HepG2 (cell line): ENCODE measurements around the gene TAF6L. TPM values are rescaled to one million over a fixed set of nuclear protein-coding genes. Genes with fewer than 3 reads are reported as not detected.

ENCODE experiments used
- BRD4 ChIP-seq: sonication (generic); formaldehyde crosslinking; IDR thresholded peaks from 2 replicates; pipeline ENCODE4 v1.4.0; 2020; ENCODE audit warnings: missing genetic modification reagents
- DPF2 ChIP-seq: sonication (generic); formaldehyde crosslinking; IDR thresholded peaks from 2 replicates; pipeline ENCODE4 v1.4.0; 2020; ENCODE audit warnings: mild to moderate bottlenecking, low read depth, missing genetic modification reagents, borderline replicate concordance
- EHMT2 ChIP-seq: fragments of 200-600 bp; sonication (generic); IDR thresholded peaks from 2 replicates; pipeline ENCODE4 v1.7.0; 2017; ENCODE audit warnings: antibody characterized with exemption, low read depth, low read length, borderline replicate concordance
- FOXK2 ChIP-seq: fragments of 450-650 bp; IDR thresholded peaks from 2 replicates; pipeline ENCODE4 v1.6.1; 2016
- ISL2 ChIP-seq: sonication (generic); formaldehyde crosslinking; IDR thresholded peaks from 2 replicates; pipeline ENCODE4 v1.5.0; 2020; ENCODE audit warnings: missing genetic modification reagents
- KDM5A ChIP-seq: fragments of 200-600 bp; sonication (generic); IDR thresholded peaks from 2 replicates; pipeline ENCODE4 v1.7.0; 2018; ENCODE audit warnings: antibody characterized with exemption, mild to moderate bottlenecking, low read length, borderline replicate concordance
- KLF13 ChIP-seq: sonication (generic); formaldehyde crosslinking; IDR thresholded peaks from 2 replicates; pipeline ENCODE4 v1.4.0; 2020; ENCODE audit warnings: mild to moderate bottlenecking, missing genetic modification reagents
- NRL ChIP-seq: sonication (generic); formaldehyde crosslinking; IDR thresholded peaks from 2 replicates; pipeline ENCODE4 v1.5.0; 2020; ENCODE audit warnings: missing genetic modification reagents, mild to moderate bottlenecking, moderate library complexity, borderline replicate concordance
- RXRA ChIP-seq: sonication (generic); formaldehyde crosslinking; IDR thresholded peaks from 2 replicates; pipeline ENCODE4 v1.5.1; 2020; ENCODE audit warnings: missing genetic modification reagents
- TCF7 ChIP-seq: sonication (generic); IDR thresholded peaks from 2 replicates; pipeline ENCODE4 v1.6.1; 2016; ENCODE audit warnings: antibody characterized with exemption, low read depth
- TEAD3 ChIP-seq: optimal IDR thresholded peaks from 2 replicates; pipeline ENCODE3; 2016; ENCODE audit warnings: borderline replicate concordance
- ZBTB21 ChIP-seq: sonication (generic); formaldehyde crosslinking; IDR thresholded peaks from 2 replicates; pipeline ENCODE4 v1.4.0; 2020; ENCODE audit warnings: missing genetic modification reagents
- ZNF138 ChIP-seq: sonication (generic); formaldehyde crosslinking; IDR thresholded peaks from 2 replicates; pipeline ENCODE4 v1.5.0; 2020; ENCODE audit warnings: mild to moderate bottlenecking, low read depth, missing genetic modification reagents
- ZNF143 ChIP-seq: sonication (generic); formaldehyde crosslinking; IDR thresholded peaks from 2 replicates; pipeline ENCODE4 v1.4.0; 2020; ENCODE audit warnings: missing genetic modification reagents
- ZNF263 ChIP-seq: sonication (generic); formaldehyde crosslinking; IDR thresholded peaks from 2 replicates; pipeline ENCODE4 v1.4.0; 2020; ENCODE audit warnings: missing genetic modification reagents
- ZNF333 ChIP-seq: sonication (generic); formaldehyde crosslinking; IDR thresholded peaks from 2 replicates; pipeline ENCODE4 v1.4.0; 2020; ENCODE audit warnings: mild to moderate bottlenecking, missing genetic modification reagents, borderline replicate concordance
- ZNF629 ChIP-seq: sonication (generic); formaldehyde crosslinking; conservative IDR thresholded peaks from 2 replicates; pipeline ENCODE4 v1.5.0; 2020; ENCODE audit warnings: missing genetic modification reagents
- polyA plus RNA-seq, 8 experiments: library from polyadenylated mRNA; depleted of rRNA in 3 of 8; stranded (reverse) in 7 of 8; unstranded in 1 of 8; fragments of >200 nt; fragmentation: Illumina TruSeq in 4 of 8; extraction: Trizol in 4 of 8; gene quantifications; 2 replicates each; pipeline versions ENCODE4 v1.2.1 to v1.2.3, GENCODE V29; 2011 to 2016; ENCODE audit warnings: low read depth in 4 of 8, missing spikeins in 1 of 8, mixed read lengths in 1 of 8; ENCODE audit not compliant: insufficient read depth in 1 of 8
- total RNA-seq, 5 experiments: library from RNA; depleted of rRNA; stranded (reverse); fragments of >200 nt; fragmentation: Illumina TruSeq; extraction: Trizol; gene quantifications; 2 replicates each; pipeline ENCODE4 v1.2.3, GENCODE V29; 2016; ENCODE audit warnings: low read depth in 1 of 5
- TF ChIP-seq, protein P1 (sequence below): sonication (generic); formaldehyde crosslinking; IDR thresholded peaks from 2 replicates; pipeline ENCODE4 v1.4.0; 2020; ENCODE audit warnings: mild to moderate bottlenecking, missing genetic modification reagents
- TF ChIP-seq, protein P2 (sequence below): IDR thresholded peaks from 2 replicates; pipeline ENCODE4 v1.6.1; 2012; ENCODE audit warnings: low read length, improper control_type of control experiment
- TF ChIP-seq, protein P3 (sequence below): sonication (generic); formaldehyde crosslinking; IDR thresholded peaks from 2 replicates; pipeline ENCODE4 v1.5.0; 2020; ENCODE audit warnings: mild to moderate bottlenecking, missing genetic modification reagents
- TF ChIP-seq, protein P4 (sequence below): sonication (generic); formaldehyde crosslinking; IDR thresholded peaks from 2 replicates; pipeline ENCODE4 v1.5.1; 2020; ENCODE audit warnings: mild to moderate bottlenecking, missing genetic modification reagents, moderate library complexity
- TF ChIP-seq, protein P5 (sequence below): sonication (generic); formaldehyde crosslinking; IDR thresholded peaks from 2 replicates; pipeline ENCODE4 v1.8.0; 2022; ENCODE audit warnings: missing genetic modification reagents, mild to moderate bottlenecking, borderline replicate concordance

Gene TAF6L
- total and polyA plus RNA-seq, 2 of the 13 experiments (the other 11 are each of a cell fraction or from before 2014, with no cell fraction given) = 12.6 to 19.4 TPM

DNA sequence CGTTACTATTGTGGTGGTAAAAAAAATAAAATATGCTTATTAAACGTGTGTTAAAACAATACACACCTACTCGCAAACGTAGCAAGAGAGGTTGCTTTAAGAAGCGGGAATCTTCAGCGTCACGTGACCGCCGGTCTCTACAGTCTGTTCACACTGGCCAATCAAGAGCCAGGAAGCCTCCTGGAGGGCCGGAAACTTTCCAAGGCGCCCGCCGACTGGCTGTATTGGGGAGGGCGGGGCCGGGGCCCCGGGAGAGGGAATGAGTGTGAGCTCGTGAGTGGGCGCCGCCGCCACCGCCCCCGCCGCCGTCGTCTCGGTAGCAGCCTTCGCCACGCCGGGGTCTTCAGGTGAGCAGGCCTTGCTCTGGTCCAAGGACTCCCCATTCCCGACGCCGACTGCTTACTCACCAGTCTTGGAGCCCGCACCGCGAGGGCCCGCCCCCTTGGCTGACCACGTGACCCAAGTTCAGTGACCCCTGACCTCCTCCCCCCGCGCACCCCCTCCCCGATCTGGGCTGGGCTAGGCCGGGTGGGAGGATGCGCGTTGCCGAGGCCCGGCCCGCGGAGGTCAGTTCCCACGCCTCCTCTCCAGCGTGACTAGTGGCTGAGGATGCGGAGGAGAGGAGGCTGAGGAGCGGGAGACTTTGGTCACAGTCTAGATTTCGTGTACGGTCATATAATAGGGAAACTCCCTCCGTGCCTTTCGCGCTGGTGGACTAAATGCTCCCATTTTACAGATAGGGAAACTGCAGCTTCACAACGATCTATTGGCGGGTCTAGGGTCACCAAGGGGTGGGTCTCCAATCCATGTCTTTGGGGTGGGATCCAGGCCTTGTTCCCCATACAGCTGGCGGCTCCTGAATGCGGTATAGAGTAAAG, at the start of gene TAF6L (continued):
- TF ChIP-seq ZBTB21 (CRISPR knock-in tag) = no peak
- no peak for TF ChIP-seq TCF7
- TF ChIP-seq ZNF629 = peak; percentile 99
- TF ChIP-seq ZNF333 (CRISPR knock-in tag) = no peak
- TF ChIP-seq EHMT2 = no peak
- no peak for TF ChIP-seq FOXK2
- TF ChIP-seq TEAD3 = peak; percentile 44
- TF ChIP-seq, protein P1, sequence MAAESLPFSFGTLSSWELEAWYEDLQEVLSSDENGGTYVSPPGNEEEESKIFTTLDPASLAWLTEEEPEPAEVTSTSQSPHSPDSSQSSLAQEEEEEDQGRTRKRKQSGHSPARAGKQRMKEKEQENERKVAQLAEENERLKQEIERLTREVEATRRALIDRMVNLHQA (CRISPR knock-in tag) = no peak
- no peak for TF ChIP-seq ZNF263 (CRISPR knock-in tag)
- TF ChIP-seq DPF2 (CRISPR knock-in tag) = no peak
- 0 out of 2 replicates have a peak, but pooled peaks have one; percentile 55 for TF ChIP-seq KLF13
- peak; percentile 78; the same call in 1 of the 2 replicates for TF ChIP-seq KDM5A
- TF ChIP-seq, protein P2, sequence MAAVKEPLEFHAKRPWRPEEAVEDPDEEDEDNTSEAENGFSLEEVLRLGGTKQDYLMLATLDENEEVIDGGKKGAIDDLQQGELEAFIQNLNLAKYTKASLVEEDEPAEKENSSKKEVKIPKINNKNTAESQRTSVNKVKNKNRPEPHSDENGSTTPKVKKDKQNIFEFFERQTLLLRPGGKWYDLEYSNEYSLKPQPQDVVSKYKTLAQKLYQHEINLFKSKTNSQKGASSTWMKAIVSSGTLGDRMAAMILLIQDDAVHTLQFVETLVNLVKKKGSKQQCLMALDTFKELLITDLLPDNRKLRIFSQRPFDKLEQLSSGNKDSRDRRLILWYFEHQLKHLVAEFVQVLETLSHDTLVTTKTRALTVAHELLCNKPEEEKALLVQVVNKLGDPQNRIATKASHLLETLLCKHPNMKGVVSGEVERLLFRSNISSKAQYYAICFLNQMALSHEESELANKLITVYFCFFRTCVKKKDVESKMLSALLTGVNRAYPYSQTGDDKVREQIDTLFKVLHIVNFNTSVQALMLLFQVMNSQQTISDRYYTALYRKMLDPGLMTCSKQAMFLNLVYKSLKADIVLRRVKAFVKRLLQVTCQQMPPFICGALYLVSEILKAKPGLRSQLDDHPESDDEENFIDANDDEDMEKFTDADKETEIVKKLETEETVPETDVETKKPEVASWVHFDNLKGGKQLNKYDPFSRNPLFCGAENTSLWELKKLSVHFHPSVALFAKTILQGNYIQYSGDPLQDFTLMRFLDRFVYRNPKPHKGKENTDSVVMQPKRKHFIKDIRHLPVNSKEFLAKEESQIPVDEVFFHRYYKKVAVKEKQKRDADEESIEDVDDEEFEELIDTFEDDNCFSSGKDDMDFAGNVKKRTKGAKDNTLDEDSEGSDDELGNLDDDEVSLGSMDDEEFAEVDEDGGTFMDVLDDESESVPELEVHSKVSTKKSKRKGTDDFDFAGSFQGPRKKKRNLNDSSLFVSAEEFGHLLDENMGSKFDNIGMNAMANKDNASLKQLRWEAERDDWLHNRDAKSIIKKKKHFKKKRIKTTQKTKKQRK = no peak
- peak; percentile 86; the same call in 1 of the 2 replicates for TF ChIP-seq ZNF138 (CRISPR knock-in tag)
- TF ChIP-seq, protein P3, sequence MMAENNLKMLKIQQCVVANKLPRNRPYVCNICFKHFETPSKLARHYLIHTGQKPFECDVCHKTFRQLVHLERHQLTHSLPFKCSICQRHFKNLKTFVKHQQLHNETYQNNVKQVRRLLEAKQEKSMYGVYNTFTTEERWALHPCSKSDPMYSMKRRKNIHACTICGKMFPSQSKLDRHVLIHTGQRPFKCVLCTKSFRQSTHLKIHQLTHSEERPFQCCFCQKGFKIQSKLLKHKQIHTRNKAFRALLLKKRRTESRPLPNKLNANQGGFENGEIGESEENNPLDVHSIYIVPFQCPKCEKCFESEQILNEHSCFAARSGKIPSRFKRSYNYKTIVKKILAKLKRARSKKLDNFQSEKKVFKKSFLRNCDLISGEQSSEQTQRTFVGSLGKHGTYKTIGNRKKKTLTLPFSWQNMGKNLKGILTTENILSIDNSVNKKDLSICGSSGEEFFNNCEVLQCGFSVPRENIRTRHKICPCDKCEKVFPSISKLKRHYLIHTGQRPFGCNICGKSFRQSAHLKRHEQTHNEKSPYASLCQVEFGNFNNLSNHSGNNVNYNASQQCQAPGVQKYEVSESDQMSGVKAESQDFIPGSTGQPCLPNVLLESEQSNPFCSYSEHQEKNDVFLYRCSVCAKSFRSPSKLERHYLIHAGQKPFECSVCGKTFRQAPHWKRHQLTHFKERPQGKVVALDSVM (CRISPR knock-in tag) = peak; percentile 87
- TF ChIP-seq RXRA = peak; percentile 92
- TF ChIP-seq, protein P4, sequence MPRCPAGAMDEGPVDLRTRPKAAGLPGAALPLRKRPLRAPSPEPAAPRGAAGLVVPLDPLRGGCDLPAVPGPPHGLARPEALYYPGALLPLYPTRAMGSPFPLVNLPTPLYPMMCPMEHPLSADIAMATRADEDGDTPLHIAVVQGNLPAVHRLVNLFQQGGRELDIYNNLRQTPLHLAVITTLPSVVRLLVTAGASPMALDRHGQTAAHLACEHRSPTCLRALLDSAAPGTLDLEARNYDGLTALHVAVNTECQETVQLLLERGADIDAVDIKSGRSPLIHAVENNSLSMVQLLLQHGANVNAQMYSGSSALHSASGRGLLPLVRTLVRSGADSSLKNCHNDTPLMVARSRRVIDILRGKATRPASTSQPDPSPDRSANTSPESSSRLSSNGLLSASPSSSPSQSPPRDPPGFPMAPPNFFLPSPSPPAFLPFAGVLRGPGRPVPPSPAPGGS (CRISPR knock-in tag) = 0 out of 2 replicates have a peak, but pooled peaks have one; percentile 14
- no peak for TF ChIP-seq NRL
- TF ChIP-seq, protein P5, sequence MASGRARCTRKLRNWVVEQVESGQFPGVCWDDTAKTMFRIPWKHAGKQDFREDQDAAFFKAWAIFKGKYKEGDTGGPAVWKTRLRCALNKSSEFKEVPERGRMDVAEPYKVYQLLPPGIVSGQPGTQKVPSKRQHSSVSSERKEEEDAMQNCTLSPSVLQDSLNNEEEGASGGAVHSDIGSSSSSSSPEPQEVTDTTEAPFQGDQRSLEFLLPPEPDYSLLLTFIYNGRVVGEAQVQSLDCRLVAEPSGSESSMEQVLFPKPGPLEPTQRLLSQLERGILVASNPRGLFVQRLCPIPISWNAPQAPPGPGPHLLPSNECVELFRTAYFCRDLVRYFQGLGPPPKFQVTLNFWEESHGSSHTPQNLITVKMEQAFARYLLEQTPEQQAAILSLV (CRISPR knock-in tag) = 0 out of 2 replicates have a peak, but pooled peaks have one; percentile 66
- no peak for TF ChIP-seq BRD4
- 0 out of 2 replicates have a peak, but pooled peaks have one; percentile 26 for TF ChIP-seq ISL2 (CRISPR knock-in tag)
- 0 out of 2 replicates have a peak, but pooled peaks have one; percentile 8 for TF ChIP-seq ZNF143 (CRISPR knock-in tag)
